ENCODE data around the gene TMEM233. TPM values are rescaled to one million over a fixed set of nuclear protein-coding genes. Genes with fewer than 3 reads are reported as not detected.

TMEM233 gene
- polyA plus RNA-seq, 1 donor: 0.51 TPM

DNA sequence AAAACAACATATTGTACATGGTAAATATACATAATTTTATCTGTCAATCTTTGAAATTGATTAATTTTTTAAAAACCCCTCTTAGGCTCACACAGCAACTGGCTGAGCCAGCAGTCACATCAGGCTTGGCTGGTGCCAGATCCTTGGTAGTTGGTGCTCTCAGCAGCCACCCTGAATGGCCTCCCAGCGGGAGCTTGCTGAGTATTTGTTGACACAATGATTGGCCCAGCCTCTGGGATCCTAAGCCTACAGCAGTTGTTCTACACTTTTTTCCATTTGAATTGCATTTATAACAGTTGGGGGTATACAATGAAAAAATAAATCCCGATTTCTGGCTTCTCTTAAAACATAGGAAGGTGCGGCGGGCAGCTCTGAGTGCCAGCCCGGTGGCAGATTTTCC lies 85.5 kb downstream of the TMEM233 start:
- no peak for DNase-seq
- H3K36me3 ChIP-seq (ENCODE audit: control insufficient read depth, insufficient read depth, low read length): peaks cover 79% of the 10 kb centered on the region
- H3K27ac ChIP-seq (ENCODE audit: low read length): peak overlapping the region; percentile 84

DNA sequence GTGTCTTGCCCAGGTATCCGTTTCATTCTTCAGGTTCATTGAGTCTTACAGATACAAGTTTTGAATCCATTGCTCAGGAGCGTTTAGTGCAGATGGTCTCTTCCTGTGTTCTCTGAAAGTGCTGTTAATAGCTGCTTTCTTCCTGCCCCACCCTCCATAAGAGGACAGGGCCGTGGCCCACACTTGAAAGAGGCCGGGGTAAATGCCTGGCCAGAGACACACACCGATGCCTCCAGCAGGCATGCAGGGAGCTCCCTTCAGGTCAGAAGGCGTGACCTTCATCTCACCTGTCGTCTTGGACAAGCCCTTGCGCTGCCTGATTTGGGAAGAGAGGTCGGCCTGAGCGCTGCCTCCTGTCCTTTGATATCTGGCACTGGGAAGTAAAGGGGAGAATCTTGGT lies 85.9 kb downstream of the TMEM233 start:
- H3K36me3 ChIP-seq (ENCODE audit: control insufficient read depth, insufficient read depth, low read length): peaks cover 75% of the 10 kb centered on the region

More for the DNA sequence above, 85.5 kb downstream of the TMEM233 start:
- no peaks in the 10 kb centered on the region for H3K9me3 ChIP-seq (ENCODE audit: control insufficient read depth, low read depth, low read length)
- no CpG with 5 or more reads among the region's 5 CpGs for WGBS (ENCODE audit: insufficient coverage, low lambda C conversion rate)
- H3K27me3 ChIP-seq (ENCODE audit: control insufficient read depth, insufficient read depth, low read length): no peaks in the 10 kb centered on the region
- no peak overlapping the region for H3K4me3 ChIP-seq (ENCODE audit: low read length)
- peaks cover 48% of the 10 kb centered on the region for H3K4me1 ChIP-seq (ENCODE audit: control insufficient read depth, insufficient read depth, low read length)

DNA sequence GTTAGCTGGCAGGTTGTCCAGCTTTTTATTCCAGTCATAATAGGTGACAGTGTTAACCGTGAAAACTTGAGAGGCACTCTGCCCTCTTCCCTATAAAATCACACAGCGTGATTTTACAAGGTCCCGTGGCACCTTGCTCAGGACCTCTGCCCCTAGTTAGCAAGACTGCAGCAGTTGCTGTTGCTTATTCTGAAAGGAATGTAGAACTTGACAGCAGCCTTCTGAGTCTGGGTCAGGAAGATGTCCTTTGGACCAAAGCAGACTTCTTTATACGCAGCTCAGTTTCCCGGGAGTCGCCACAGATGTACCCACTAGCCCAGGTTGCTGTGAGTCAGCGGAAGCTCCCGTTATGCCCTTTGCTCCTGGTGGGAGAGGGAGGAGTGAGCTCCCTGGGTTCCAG lies 87.5 kb downstream of the TMEM233 start:
- no peaks in the 10 kb centered on the region for H3K9me3 ChIP-seq (ENCODE audit: control insufficient read depth, low read depth, low read length)
- H3K36me3 ChIP-seq (ENCODE audit: control insufficient read depth, insufficient read depth, low read length): peaks cover 59% of the 10 kb centered on the region
- peaks cover 63% of the 10 kb centered on the region for H3K4me1 ChIP-seq (ENCODE audit: control insufficient read depth, insufficient read depth, low read length)
- peak; percentile 82 to 92 for DNase-seq
- H3K27me3 ChIP-seq (ENCODE audit: control insufficient read depth, insufficient read depth, low read length): no peaks in the 10 kb centered on the region
- no peak overlapping the region for H3K4me3 ChIP-seq (ENCODE audit: low read length)
- H3K27ac ChIP-seq (ENCODE audit: low read length): peak overlapping the region; percentile 84
- no CpG with 5 or more reads among the region's 8 CpGs for WGBS (ENCODE audit: insufficient coverage, low lambda C conversion rate)

More for the DNA sequence above, 85.9 kb downstream of the TMEM233 start:
- WGBS (ENCODE audit: insufficient coverage, low lambda C conversion rate): no CpG with 5 or more reads among the region's 10 CpGs
- peak overlapping the region; percentile 84 for H3K27ac ChIP-seq (ENCODE audit: low read length)
- H3K4me3 ChIP-seq (ENCODE audit: low read length): no peak overlapping the region
- H3K9me3 ChIP-seq (ENCODE audit: control insufficient read depth, low read depth, low read length): no peaks in the 10 kb centered on the region
- peaks cover 52% of the 10 kb centered on the region for H3K4me1 ChIP-seq (ENCODE audit: control insufficient read depth, insufficient read depth, low read length)
- no peak for DNase-seq
- no peaks in the 10 kb centered on the region for H3K27me3 ChIP-seq (ENCODE audit: control insufficient read depth, insufficient read depth, low read length)

DNA sequence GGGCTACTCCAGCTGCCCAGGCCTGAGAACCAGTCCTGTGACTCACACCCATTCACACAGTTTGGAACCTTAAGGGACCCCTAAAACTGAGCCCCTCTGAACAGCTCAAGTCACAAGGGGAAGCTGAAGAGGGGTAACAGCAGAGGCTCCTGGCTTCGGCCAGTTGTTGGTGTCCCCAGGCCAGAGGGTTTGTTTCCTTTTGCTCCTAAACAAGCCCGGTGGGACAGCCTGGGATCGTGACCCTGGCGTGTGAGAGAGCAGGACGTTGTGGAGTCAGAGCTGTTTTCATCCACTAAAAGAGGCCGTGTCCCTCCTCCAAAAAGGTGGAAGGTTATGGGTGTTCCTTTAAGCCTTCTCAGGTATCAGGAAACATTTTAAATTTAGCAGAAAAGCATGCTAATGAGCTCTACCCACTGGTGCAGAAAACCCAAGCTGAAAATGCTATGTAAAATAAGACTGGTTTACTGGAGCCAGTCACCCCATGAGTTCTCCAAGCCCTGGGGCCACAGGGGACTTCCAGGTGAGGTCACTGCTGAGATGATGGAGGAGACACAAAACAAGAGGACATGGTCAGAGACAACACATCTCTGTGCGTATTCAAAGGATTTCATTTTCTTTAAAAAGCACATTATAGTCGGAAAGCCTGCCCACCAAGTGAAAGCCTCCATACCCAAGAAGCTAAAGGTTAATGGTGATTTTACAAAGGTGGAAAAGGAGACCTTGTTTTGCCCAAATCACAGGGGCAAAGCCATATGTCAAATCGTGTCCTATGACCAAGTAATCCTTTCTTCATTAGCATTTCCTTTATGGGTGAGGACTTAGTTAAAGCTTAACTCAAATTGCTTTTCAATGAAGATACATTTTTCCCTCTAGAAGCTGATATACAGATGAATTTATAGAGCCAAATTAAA lies 88.4 kb downstream of the TMEM233 start:
- H3K36me3 ChIP-seq (ENCODE audit: control insufficient read depth, insufficient read depth, low read length): peaks cover 50% of the 10 kb centered on the region
- peaks cover 67% of the 10 kb centered on the region for H3K4me1 ChIP-seq (ENCODE audit: control insufficient read depth, insufficient read depth, low read length)

DNA sequence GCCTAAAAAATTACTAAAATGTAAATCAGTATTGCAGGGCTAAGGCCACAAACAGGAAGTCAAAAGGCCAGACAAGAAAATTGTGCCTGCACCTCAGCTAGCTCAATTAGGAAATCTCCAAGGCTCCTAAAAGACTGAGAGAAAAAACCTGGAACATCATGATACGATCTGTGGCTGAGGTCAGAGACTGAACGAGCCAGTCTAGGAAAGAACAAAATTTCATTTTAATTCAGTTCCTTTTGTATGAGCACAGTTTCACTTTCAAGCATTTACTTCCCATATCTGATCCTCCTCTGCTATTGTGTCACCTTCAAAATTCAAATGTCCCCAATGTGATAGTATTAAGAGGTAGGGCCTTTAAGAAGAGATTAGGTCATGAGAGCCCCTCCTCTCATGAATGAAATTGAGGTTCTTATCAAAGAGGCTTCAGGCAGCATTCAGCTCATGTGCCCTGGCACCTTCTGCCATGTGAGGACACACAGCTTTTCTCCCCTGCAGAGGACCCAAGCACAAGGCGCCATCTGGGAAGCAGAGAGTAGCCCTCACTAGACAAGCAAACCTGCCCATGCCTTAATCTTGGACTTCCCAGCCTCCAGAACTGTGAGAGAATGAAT lies 89.2 kb downstream of the TMEM233 start:
- H3K4me1 ChIP-seq (ENCODE audit: control insufficient read depth, insufficient read depth, low read length): peaks cover 67% of the 10 kb centered on the region
- peak in 1 of 2 donors; percentile 57 for DNase-seq
- WGBS (ENCODE audit: insufficient coverage, low lambda C conversion rate): no CpG with 5 or more reads among the region's 3 CpGs
- no peak overlapping the region for H3K4me3 ChIP-seq (ENCODE audit: low read length)
- H3K27ac ChIP-seq (ENCODE audit: low read length): peak overlapping the region; percentile 84
- H3K27me3 ChIP-seq (ENCODE audit: control insufficient read depth, insufficient read depth, low read length): no peaks in the 10 kb centered on the region
- no peaks in the 10 kb centered on the region for H3K9me3 ChIP-seq (ENCODE audit: control insufficient read depth, low read depth, low read length)
- peaks cover 43% of the 10 kb centered on the region for H3K36me3 ChIP-seq (ENCODE audit: control insufficient read depth, insufficient read depth, low read length)

More for the DNA sequence above, 88.4 kb downstream of the TMEM233 start:
- H3K9me3 ChIP-seq (ENCODE audit: control insufficient read depth, low read depth, low read length): no peaks in the 10 kb centered on the region
- H3K27ac ChIP-seq (ENCODE audit: low read length): peak overlapping the region; percentile 84
- DNase-seq: peak in 1 of 2 donors; percentile 54
- H3K27me3 ChIP-seq (ENCODE audit: control insufficient read depth, insufficient read depth, low read length): no peaks in the 10 kb centered on the region
- WGBS (ENCODE audit: insufficient coverage, low lambda C conversion rate): 0% methylated on average over 1 of the region's 9 CpGs
- no peak overlapping the region for H3K4me3 ChIP-seq (ENCODE audit: low read length)

DNA sequence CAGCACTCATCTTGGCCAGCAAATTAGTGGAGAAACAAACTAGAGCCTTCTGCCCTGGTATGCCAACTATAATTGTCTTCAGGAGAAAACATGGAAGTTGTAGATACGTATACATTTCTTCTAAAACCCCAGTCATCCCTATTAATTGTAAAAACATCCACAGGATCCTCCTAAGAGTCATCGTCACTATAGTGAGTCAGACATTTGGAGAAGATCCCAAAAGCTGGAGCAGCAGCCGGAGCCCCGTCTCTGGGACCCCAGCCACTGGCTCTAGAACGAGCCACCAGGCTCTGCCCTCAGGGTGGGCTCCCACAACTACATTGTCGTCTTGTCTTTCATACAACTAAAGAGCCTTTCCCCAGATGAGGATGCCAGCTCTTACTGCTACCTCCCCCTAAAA lies 89.8 kb downstream of the TMEM233 start:
- H3K4me1 ChIP-seq (ENCODE audit: control insufficient read depth, insufficient read depth, low read length): peaks cover 67% of the 10 kb centered on the region
- DNase-seq: no peak
- no CpG with 5 or more reads among the region's 6 CpGs for WGBS (ENCODE audit: insufficient coverage, low lambda C conversion rate)
- peak overlapping the region; percentile 84 for H3K27ac ChIP-seq (ENCODE audit: low read length)
- no peaks in the 10 kb centered on the region for H3K27me3 ChIP-seq (ENCODE audit: control insufficient read depth, insufficient read depth, low read length)
- peaks cover 36% of the 10 kb centered on the region for H3K36me3 ChIP-seq (ENCODE audit: control insufficient read depth, insufficient read depth, low read length)
- no peak overlapping the region for H3K4me3 ChIP-seq (ENCODE audit: low read length)
- H3K9me3 ChIP-seq (ENCODE audit: control insufficient read depth, low read depth, low read length): no peaks in the 10 kb centered on the region

DNA sequence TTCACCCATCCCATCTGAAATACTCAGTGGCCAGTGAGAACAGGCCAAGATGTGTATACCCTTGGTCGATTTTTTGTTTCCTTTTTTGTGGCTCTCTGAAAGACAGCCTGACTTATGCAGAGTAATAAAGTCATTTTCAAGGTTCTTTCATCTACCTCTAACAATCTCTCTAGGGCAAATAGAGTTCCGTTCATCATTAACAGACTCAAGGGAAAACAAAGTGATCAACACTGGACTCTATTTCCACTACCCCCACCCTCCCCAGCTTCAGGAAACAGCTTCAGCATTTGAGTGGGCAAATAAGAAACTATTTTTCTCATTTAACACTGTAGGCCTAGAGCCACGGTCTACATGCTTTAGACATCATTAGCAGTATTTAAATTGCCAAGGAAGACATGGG lies 90.2 kb downstream of the TMEM233 start:
- H3K27ac ChIP-seq (ENCODE audit: low read length): peak overlapping the region; percentile 84
- no peak overlapping the region for H3K4me3 ChIP-seq (ENCODE audit: low read length)
- H3K27me3 ChIP-seq (ENCODE audit: control insufficient read depth, insufficient read depth, low read length): no peaks in the 10 kb centered on the region
- peak; percentile 71 to 87 for DNase-seq
- H3K9me3 ChIP-seq (ENCODE audit: control insufficient read depth, low read depth, low read length): no peaks in the 10 kb centered on the region
- H3K36me3 ChIP-seq (ENCODE audit: control insufficient read depth, insufficient read depth, low read length): peaks cover 32% of the 10 kb centered on the region
- WGBS (ENCODE audit: insufficient coverage, low lambda C conversion rate): no CpG with 5 or more reads among the region's 3 CpGs
- peaks cover 67% of the 10 kb centered on the region for H3K4me1 ChIP-seq (ENCODE audit: control insufficient read depth, insufficient read depth, low read length)

DNA sequence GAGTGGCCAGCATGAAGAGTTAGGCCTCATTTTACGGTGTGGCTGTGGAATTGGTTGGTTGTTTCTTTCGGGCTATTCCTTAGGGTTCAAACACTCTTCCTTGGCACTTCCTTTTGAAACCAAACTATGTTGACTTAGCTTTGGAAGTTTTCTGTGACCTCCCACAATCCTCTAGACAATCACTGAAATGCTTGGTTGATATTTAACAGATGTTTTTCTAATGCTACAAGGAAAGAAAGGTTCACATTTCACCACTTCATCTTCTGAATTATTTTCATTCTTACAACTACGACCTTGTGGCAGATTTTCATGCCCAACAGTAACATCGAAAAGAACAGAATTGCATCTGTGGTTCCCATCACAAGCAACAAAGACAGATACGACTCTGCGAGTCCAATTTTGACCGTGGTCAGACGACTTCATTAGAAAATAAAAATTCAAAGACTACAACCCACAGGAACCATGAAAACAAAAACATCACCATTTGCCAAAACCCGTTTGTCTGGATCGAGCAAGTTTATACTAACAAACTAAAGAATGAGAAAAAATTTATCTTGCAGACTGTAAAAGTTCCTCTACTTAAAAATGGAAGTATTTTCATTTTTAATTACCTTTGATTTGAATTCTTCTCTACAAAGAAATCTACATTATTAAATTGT lies 91.3 kb downstream of the TMEM233 start:
- Histone ChIP-seq H3K27me3 (ENCODE audit: control insufficient read depth, insufficient read depth, low read length) (no peaks in the 10 kb centered on the region), H3K4me1 (ENCODE audit: control insufficient read depth, insufficient read depth, low read length) (peaks cover 60% of the 10 kb centered on the region), H3K4me3 (ENCODE audit: low read length) (no peak overlapping the region), H3K9me3 (ENCODE audit: control insufficient read depth, low read depth, low read length) (no peaks in the 10 kb centered on the region), H3K27ac (ENCODE audit: low read length) (peak overlapping the region; percentile 84), H3K36me3 (ENCODE audit: control insufficient read depth, insufficient read depth, low read length) (peaks cover 22% of the 10 kb centered on the region)
- WGBS (ENCODE audit: insufficient coverage, low lambda C conversion rate): 76% methylated on average over 3 of the region's 10 CpGs
- DNase-seq: peak in 1 of 2 donors; percentile 52

DNA sequence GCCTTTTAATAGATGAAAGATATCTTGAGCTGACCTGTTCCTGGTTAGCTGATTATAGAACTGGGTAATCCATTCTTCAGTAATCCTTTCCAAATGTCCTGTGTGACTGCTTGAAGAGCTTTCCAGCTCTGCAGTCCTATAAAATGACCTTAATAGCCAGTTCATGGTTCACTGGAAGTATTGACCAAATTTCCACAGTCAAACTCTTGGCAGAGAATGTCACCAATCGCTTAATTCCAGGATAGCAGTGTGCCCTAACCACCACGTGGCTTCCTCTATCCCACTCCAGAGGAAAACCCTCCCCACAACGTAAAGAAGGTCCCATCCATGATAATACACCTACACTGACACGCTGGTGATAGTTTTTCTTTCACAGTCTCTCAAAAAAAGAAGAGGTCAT lies 91.8 kb downstream of the TMEM233 start:
- peaks cover 55% of the 10 kb centered on the region for H3K4me1 ChIP-seq (ENCODE audit: control insufficient read depth, insufficient read depth, low read length)
- no peak overlapping the region for H3K4me3 ChIP-seq (ENCODE audit: low read length)
- peak overlapping the region; percentile 84 for H3K27ac ChIP-seq (ENCODE audit: low read length)
- H3K27me3 ChIP-seq (ENCODE audit: control insufficient read depth, insufficient read depth, low read length): no peaks in the 10 kb centered on the region
- WGBS (ENCODE audit: insufficient coverage, low lambda C conversion rate): 60% methylated on average over 1 of the region's 4 CpGs
- H3K9me3 ChIP-seq (ENCODE audit: control insufficient read depth, low read depth, low read length): no peaks in the 10 kb centered on the region
- no peak for DNase-seq
- peaks cover 17% of the 10 kb centered on the region for H3K36me3 ChIP-seq (ENCODE audit: control insufficient read depth, insufficient read depth, low read length)

DNA sequence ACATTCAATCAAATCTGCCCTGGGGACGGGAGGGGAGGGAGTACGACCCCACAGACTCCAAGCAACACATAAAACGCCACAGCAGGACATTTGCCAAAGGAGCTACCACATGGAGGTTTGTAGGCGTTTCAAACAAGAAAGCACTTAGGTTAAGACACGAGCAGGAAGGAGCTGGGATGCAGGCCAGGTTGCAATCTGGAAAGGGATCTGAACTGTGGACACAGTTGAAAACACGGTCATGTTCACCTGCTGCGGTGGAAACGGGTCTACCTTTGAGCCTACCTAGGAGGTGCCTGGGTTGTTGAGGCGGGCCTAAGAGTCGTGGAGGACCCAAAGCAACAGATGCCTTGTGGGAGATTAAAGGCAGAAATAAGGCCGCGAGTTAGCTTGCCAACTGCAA lies 92.8 kb downstream of the TMEM233 start:
- H3K27ac ChIP-seq (ENCODE audit: low read length): no peak overlapping the region
- peaks cover 54% of the 10 kb centered on the region for H3K4me1 ChIP-seq (ENCODE audit: control insufficient read depth, insufficient read depth, low read length)
- H3K27me3 ChIP-seq (ENCODE audit: control insufficient read depth, insufficient read depth, low read length): no peaks in the 10 kb centered on the region
- no peak overlapping the region for H3K4me3 ChIP-seq (ENCODE audit: low read length)
- DNase-seq: peak in 1 of 2 donors; percentile 46
- peaks cover 8% of the 10 kb centered on the region for H3K36me3 ChIP-seq (ENCODE audit: control insufficient read depth, insufficient read depth, low read length)
- 100% methylated on average over 1 of the region's 12 CpGs for whole genome bisulfite sequencing (ENCODE audit: insufficient coverage, low lambda C conversion rate)
- H3K9me3 ChIP-seq (ENCODE audit: control insufficient read depth, low read depth, low read length): no peaks in the 10 kb centered on the region

Measured in large intestine (tissue), 3 donors.